Posterior vena cava (tissue), 2 donors: ENCODE data around the gene LRP11. TPM values are rescaled to one million over a fixed set of nuclear protein-coding genes. Genes with fewer than 3 reads are reported as not detected.
"Not testable (repeated sequence)": the region's sequence is repeated elsewhere in the genome, so short reads cannot be mapped to it uniquely, and the experiment has no call there.

Source experiments
- DNase-seq: peaks from one replicate; pipeline ENCODE4 v3.0.0-alpha.2; 2020; ENCODE audit warnings: low spot score
- intact Hi-C, 2 donors: fragments of 100-400 bp; cut with DNase I; formaldehyde crosslinking; loops; one replicate each; pipeline versions ENCODE4 v1.14.1 to v1.14.2; 2022 to 2023
- total RNA-seq, 2 donors: library from RNA; stranded (reverse); fragmentation: NEBNext Ultra II Directional; extraction: Animal tissue kit (Norgen Biotek cat#: 25700); gene quantifications; one replicate each; pipeline ENCODE4 v1.2.1, GENCODE V29; 2021
- donor health status: DM: yes; HTN: yes; CAD: no.
- donor health status: DM: yes; HTN: yes; CAD: no.

The LRP11 gene
- total RNA-seq, 2 donors from 2014 or later: 20.0 to 26.3 TPM

DNA sequence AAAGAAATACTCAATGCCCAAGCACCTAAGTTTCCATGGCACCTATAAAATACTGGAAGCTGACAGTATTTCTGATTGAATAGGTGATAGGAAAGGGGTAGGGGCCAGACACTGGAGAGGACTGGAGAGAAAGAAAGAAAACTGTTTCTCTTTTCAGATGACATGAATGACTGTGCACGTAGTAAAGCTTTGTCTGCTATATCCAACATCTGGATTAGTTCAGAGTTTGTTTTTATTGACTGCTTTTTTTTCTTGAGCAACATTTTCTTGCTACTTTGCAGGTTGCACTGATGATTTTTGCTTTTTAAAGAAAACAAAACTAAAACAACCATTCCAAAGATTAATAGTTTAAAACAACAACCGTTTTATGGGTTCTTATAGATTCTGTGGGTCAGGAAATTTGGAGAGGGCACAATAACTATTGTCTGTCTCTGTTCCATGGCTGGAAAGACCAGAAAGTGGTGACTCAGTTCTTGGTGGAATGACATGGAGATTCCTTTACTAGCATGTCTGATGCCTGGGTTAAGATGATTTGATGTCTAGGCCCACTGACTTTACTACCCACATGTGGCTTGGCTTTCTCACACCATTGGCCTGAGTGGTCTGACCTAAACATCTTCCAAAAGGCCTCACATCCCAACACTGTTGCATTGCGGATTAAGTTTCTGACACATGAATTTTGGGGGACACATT, 12.2 kb upstream of the LRP11 start:
- intact Hi-C loops: no loop called here
- no peak for DNase-seq

DNA sequence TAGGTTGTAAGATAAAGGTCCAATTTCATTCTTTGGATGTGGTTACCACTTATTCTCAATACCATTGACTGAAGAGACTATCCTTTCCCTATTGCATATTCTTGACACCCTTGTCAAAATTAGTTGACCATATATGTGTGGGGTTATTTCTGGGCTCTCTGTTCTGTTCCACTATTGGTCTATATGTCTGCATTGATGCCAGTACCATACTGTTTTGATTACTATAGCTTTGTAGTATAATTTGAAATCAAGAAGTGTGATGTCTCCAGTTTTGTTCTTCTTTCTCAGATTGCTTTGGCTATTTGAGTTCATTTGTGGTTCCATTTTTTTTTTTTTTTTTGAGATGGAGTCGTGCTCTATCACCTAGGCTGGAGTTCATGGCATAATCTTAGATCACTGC, 8.1 kb upstream of the LRP11 start:
- DNase-seq: no peak
- intact Hi-C loops: no loop called here

DNA sequence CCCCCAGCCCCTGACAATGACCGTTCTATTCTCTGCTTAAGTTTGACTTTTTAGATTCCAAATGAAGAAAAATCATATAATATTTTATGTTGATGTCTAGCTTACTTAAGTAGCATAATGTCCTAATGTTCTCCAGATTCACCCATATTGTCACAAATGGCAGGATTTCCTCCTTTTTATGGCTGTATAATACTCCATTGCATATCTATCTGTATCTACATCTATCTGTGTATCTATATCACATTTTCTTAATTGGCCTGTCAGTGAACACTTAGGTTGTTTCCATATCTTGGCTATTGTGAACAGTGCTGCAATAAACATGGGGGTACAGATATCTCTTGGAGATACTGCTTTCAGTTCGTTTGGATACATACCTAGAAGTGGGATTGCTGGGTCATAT, 7.0 kb upstream of the LRP11 start:
- DNase-seq: no peak
- intact Hi-C loops: no loop called here

DNA sequence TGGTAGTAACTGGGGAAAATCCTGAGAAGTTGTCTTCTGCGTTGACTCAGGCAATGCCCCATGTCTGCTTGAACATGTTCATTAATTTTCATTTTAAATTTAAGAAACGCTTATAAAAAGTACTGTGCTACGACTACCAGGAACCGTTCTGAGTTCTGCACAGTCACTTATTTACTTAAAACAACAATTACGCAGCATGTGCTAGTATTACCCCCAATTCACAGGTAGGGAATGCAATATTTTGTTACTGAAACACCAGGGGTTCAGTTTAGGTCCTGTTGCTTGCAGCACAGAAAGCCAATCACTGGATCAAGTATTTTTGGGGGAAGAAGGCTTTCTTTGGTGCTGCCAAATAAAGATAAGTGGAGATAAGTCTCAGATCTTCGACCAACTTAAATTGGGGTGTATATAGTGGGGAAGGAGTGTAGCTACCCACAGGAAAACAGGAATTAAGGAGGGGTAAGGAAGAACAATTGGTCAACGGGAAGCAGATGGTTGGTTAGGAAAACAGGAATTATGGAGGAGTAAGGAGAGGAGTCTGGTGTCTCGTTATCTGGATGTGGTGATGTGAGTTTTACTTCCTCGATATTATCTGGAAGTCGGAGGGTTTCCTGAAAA, 5.2 kb upstream of the LRP11 start:
- intact Hi-C loops: no loop called here
- DNase-seq: no peak

DNA sequence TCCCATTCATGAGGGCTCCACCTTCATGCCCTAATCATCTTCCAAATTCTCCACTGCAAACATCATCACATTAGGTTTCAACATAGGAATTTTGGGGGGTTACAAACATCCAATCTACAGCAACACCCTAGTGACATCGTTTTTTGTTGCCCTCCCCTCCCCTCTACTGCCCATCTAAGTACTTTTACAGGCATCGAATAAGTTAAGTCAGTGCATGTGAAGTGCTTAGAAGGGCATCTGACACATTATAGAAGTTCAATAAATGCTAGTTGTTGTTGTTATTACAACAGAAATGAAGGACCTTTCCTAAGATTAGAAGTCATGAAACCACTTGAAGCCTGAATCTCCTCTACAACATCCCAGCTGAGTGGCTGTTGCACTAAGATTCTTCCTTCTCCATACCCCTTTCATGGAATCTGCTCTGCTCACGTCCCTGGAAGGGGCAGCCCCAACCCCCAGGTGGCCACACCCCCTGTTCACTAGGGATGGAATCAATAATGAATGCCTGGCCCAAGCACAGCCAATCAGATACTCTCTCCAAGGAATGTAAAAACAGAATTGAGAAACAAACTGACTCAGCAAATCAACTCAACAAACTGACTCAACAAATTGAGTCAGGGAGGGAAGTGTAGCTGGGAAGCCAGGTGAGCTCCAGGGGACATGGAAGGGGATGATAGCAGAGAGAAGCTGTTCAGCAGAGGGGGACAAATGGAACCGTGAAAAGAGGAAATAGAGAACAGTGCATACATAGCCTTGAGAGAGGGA, 3.9 kb upstream of the LRP11 start:
- DNase-seq: no peak
- intact Hi-C loops: no loop called here

DNA sequence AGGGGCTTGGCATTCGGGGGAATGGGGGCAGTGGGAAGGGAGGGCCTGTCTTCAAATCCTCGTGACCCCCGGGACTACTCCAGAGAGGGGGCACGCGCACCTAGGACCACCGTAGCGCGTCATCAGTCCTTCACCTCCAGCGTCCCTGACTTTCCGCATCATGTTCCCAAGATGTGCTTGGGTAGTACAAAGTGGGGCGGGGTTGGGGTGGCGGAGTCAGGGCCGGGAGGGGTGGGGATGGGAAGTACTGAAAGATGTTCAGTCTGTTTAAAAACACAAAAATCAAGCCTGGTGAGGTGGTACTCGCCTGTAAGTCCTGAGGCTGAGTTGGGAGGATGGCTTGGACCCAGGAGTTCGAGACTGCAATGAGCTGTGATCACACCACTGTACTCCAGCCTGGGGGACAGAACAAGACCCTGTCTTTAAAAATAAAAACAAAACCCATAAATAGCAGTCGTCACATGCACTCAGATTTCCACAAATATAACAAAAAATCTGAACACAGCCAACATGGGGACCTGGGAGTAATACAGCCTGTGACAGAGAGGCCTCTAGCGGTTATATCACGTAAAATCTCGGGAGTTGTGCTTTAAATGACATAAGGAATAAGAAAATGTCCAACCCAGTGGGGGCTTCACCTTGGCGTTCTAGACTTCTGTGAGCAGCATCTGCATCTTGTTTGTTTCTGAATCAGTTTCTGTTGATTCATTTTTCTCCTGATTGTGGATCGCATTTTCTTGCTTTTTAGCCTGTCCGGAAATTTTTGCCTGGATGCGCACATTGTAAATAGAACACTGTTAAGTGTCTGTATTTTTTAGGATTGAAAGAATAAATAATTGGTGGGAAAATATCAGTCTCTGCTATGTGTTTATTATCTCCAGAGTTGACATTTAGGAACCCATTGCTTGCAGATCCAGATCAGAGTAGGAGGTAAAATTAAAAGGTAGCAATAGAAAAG, 698 bp upstream of the LRP11 start:
- intact Hi-C loops: no loop called here
- no peak for DNase-seq

DNA sequence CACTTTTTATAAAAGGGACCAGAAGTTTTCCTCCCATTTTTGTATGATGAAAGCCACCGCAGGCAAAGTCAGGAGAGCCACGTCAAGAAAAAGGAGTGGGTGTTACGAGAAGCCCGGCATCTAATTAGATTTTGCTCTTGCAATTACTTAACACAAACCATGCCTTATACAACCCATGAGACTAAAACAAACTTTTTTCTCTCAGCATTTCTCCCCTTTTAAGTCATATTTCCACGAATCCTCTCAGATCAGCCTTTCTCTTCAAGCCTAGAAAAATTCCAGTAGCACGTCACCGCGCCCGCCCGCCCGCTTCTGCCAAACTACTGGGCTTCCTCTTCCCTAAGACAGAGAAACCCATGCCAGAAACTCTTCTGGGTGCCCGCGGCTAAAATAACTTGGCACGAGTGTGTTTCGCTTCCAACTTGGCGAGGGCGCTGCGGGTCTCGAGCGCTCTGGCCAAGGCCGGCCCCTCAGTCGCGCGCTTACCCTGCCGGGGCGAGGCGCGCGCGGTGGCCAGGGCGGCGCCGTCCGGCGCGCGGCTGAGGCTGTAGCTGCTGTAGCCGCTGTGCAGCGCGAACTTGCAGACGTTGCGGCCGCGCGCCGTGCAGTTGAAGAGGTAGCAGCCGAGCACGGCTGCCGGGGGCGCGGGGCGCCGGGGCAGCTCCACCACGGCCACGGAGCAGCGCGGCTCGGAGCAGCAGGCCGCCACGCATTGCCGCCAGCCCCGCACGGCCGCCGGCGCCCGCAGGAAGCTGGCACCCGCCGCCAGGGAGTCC, 1.0 kb downstream of the LRP11 start:
- peak; percentile 87 for DNase-seq
- intact Hi-C loops: no loop called here

DNA sequence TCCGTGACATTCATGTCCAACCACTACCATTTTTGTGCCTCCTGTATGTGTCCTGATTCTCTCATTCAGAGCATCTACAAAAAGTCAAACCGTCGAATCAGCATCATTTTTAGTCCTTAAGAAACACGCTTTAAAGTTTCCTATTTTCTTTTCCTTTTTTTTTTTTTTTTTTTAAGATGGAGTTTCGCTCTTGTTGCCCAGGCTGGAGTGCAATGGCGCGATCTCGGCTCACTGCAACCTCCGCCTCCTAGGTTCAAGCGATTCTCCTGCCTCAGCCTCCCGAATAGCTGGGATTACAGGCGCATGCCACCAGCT, 1.8 kb downstream of the LRP11 start:
- intact Hi-C loops, DNase-seq: not testable (repeated sequence)

DNA sequence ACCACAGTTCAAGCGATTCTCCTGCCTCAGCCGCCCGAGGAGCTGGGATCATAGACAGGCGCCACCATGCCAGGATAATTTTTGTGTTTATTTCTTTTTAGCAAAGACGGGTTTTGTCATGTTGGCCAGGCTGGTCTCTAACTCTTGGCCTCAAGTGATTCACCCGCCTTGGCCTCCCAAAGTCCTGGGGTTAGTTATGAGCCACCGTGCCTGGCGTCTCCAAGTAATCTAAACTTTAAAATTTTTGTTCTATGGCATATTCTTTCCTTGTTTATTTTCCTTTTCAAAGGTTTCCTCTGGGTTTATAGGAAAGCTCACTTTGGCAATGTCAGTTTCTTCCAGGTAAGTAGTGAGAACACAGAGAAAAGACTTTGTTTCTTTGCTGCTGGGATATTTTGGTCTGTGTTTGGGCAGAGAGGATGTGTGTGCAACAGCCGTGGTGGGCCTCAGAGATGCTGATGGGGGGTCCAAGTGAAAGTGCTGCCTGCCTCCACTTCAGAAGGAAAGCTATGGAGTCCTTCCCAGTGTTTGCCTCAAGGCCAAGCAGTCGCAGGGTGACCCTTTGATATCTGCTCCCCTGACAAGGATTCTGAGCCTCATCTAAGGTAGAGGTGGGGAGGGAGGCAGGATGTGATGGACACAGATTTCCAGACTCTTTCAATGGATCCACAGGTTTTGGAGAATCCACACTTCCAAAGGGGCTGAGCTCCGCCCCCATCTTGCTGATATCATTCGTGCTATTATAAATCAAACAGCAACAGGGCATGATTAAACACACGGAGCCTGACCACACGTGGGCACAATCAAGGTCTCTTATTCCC, 2.3 kb downstream of the LRP11 start:
- no peak for DNase-seq
- intact Hi-C loops: no loop called here

DNA sequence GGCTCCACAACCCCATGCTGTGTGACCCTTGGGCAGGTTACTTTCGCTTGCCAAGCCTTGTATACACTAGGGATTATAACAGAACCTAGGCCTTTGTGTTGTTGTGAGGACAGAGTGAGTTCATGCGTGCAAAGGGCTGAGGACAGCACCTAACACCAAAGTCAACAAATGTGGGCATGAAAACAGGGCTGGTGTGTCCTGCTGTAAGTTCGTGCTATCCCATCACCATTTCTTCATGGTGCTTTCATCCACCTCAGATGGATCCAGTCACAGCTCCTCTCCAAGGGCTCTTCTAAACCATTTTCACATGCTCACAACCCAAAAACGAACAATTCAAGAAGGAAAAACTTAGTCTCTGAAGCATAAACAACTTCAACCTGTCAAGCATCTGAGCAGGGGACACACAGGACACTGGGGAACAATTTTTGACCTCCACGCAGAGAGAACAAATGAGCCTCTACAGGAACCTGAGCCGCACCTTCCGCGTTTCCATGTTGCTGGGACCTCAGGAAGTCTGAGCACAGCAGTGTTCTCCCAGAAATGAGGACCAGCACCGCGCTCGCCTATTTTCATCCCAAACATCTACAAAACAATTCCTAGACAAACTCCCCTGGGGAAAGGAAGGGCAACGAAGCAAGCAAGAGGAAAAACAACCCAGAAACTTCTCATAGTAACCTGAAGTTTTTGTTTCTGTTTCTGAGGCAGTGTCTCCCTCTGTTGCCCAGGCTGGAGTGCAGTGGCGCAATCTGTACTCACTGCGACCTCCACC, 3.1 kb downstream of the LRP11 start:
- intact Hi-C loops: no loop called here
- no peak for DNase-seq

DNA sequence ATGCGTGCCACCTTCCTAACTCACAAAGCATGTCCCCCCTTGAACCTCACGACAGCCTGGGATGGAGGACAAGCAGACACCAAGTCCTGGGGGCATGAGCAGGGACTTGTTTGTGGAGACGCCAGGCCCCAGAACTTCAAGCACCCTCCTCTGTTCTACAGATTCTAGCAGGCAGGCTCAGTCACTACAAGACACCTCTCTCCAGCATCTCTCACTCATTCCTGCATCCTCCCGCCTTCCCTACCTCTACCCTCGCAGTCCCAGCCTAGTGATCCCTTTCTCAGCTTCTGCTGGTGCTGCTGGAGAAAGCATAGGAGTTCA, 3.7 kb downstream of the LRP11 start:
- intact Hi-C loops: no loop called here
- no peak for DNase-seq

DNA sequence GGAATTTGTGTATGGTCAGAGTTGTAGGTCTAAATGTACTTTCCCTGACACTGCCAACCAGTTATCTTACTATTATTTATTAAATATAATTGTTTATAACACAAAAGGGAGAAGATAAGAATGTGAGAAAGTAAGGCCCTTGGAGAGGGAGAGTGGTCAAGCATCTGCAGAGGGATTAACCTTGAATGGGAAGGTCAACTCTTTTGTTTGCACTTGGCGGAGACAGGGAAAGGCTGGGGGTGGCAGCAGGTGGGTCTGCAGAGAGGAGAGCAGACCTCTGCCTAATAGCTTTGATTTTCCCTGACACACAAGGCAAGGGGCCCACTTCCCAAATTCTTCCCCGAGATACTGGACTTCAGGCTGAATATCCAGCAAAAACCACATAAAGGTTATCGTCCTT, 4.2 kb downstream of the LRP11 start:
- no peak for DNase-seq
- intact Hi-C loops: no loop called here

DNA sequence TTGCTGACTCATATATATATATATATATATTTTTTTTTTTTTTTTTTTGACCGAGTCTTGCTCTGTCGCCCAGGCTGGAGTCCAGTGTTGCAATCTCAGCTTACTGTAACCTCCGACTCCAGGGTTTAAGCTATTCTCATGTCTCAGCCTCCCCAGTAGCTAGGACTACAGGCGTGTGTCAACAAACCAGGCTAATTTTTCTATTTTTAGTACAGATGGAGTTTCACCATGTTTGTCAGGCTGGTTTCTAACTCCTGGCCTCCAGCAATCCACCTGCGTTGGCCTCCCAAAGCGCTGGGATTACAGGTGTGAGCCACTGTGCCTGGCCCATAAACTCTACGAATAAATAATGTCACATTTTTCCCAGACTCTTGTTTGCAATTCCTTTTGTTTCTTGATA, 4.8 kb downstream of the LRP11 start:
- no peak for DNase-seq
- intact Hi-C loops: no loop called here

DNA sequence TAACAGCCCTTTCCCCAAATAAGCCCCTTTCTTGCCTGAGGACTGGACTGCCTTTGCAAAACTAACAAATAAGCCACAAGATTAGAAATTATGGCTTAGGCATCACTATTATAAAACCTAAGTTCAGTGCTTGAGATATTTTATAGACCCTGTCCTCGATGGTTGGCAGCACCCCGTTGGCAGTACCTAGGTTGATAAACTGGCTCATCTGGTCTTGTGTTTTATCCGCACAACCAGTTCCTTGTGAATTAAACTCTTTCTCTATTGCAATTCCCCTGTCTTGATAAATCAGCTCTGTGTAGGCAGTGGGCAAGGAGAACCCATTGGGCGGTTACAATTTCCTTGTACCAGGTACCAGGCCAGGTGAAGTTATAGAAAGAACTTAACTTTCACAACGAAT, 6.6 kb downstream of the LRP11 start:
- DNase-seq: no peak
- intact Hi-C loops: no loop called here

DNA sequence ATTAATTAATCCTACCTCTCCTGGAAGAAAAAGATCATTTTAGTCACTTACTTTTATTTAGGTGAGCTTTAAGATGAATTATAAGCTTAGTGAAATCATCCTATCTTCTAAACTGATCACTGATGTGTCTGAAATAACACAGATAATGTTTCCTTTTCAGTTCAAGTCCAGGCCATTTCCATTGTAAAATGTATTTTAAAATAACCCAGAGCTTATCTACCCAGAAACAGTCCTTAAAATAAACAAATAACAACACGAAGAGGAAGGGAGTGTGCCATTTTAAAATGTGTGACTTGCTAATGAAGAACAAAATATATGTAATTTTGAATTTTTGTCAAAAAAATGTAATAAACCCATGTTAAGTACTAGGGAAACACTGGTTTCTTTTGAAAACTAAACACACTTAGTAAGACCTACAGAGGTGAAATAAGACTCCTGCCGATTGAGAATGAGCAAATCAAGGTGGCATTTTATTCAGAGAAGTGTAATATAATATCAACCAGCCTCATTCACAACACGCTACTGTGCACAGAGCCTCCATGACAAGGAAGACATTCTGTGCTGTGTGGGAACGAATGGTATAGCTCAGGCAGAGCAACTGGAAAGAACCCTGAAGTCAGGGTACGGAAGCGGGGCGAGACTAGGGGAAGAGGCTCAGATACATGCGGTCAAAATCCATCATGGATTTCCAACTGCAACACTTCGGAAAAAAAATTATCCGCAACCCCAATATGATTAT, 7.7 kb downstream of the LRP11 start:
- intact Hi-C loops: no loop called here

DNA sequence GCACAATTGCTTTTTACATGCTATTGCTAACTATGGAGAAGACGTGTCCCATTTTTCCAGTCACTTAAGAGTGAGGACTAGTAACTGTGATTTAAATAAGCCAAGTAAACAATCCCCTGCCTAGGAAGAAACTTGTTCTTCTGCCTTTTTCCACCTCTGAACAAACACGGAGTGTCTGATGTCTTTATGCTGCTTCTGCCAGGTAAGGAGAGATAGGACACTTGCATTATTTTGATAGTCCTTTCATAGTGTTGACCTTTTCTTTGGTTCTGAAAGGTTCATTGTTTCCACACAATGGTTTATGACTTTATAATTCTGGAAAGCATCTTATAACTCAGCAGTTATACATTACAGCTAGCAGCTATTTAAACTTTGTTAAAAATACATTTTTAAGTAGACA, 8.4 kb downstream of the LRP11 start:
- no peak for DNase-seq
- intact Hi-C loops: no loop called here

More for the DNA sequence above, 7.7 kb downstream of the LRP11 start:
- DNase-seq: no peak

DNA sequence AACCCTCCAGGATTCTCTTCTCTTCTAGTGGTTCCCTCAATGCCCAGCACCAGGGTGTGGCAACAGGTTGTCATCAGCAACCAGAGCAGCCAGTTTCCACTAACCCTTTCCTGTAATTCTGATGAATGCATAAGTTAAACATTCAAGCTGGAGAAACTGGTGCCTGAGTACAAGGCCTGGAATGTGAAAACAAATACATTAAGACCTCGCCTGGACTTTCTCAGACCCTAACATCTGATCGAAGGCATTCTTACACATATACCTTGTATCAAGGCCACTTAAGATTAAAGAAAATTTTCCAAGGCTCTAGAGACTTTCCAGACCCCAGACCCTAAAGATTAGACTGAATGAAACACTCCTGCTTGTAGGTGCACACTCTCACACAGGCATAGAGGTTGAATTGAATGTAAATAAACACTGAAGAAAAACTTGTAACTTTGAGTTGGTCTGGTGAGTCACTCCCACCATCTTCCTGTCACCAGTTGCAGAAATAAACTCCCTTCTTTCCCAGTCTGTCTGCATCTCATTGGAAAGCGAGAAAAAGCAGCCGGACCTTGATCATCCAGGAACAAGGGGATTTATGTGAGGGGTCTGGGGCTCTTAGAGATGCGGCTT, 9.0 kb downstream of the LRP11 start:
- DNase-seq: no peak
- intact Hi-C loops: no loop called here
